ENCODE results near the gene ELL2. TPM values are rescaled to one million over a fixed set of nuclear protein-coding genes. Genes with fewer than 3 reads are reported as not detected.

The ELL2 gene
- total RNA-seq, 3 donors from 2014 or later: 95.7 to 211 (median 168) TPM

- Histone ChIP-seq H3K9me3 (no peaks in the 10 kb centered on the region), H3K4me3 (no peak overlapping the region), H3K4me1 (no peaks in the 10 kb centered on the region), H3K36me3 (no peaks in the 10 kb centered on the region), H3K27ac (no peak overlapping the region), H3K27me3 (no peaks in the 10 kb centered on the region)
- intact Hi-C loops (cut with DNase I; ENCODE audit: low total_unique reads): no loop called here
- TF ChIP-seq, protein P1, sequence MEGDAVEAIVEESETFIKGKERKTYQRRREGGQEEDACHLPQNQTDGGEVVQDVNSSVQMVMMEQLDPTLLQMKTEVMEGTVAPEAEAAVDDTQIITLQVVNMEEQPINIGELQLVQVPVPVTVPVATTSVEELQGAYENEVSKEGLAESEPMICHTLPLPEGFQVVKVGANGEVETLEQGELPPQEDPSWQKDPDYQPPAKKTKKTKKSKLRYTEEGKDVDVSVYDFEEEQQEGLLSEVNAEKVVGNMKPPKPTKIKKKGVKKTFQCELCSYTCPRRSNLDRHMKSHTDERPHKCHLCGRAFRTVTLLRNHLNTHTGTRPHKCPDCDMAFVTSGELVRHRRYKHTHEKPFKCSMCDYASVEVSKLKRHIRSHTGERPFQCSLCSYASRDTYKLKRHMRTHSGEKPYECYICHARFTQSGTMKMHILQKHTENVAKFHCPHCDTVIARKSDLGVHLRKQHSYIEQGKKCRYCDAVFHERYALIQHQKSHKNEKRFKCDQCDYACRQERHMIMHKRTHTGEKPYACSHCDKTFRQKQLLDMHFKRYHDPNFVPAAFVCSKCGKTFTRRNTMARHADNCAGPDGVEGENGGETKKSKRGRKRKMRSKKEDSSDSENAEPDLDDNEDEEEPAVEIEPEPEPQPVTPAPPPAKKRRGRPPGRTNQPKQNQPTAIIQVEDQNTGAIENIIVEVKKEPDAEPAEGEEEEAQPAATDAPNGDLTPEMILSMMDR (IDR thresholded peaks at IDR 0.05): no peak
- TF ChIP-seq POLR2A (IDR thresholded peaks at IDR 0.05) (no peak), POLR2AphosphoS5 (IDR thresholded peaks at IDR 0.05) (no peak)
- DNase-seq (ENCODE audit: low spot score in 2 of 2): no peak
Observed at GRCh38 chr5:95895771-95896170, 65.9 kb downstream of the ELL2 start.

DNA sequence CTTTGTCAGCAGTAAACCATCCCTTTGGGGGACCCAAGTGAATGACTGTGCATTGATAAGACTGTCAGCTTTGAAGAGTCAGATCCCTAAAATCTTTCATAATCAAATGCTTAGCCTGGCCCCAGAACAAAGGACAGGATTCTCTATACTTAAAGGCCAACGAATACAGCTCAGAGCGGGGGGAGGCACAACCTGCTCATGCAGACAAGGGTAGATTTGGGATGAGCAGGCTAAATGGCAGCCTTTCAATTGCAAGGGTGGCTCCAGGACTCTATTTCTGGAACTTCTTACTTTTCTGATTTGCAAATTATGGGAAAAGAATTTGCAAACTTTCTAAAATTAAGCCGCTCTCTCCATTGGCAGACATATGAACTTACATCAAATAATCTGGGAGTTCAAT is 66.4 kb downstream of the ELL2 start:
- no peak overlapping the region for H3K4me3 ChIP-seq
- no peak for TF ChIP-seq POLR2AphosphoS5 (IDR thresholded peaks at IDR 0.05)
- TF ChIP-seq POLR2A (IDR thresholded peaks at IDR 0.05): no peak
- TF ChIP-seq, protein P1 (IDR thresholded peaks at IDR 0.05): no peak
- H3K27me3 ChIP-seq: no peaks in the 10 kb centered on the region
- no peaks in the 10 kb centered on the region for H3K36me3 ChIP-seq
- H3K9me3 ChIP-seq: no peaks in the 10 kb centered on the region
- H3K4me1 ChIP-seq: no peaks in the 10 kb centered on the region
- no peak overlapping the region for H3K27ac ChIP-seq
- DNase-seq (ENCODE audit: low spot score in 2 of 2): no peak
- intact Hi-C loops (cut with DNase I; ENCODE audit: low total_unique reads): no loop called here

GRCh38 chr5:95892784-95893354 is 68.8 kb downstream of the ELL2 start:
- no peak for DNase-seq (ENCODE audit: low spot score in 2 of 2)
- H3K36me3 ChIP-seq: no peaks in the 10 kb centered on the region
- TF ChIP-seq POLR2AphosphoS5 (IDR thresholded peaks at IDR 0.05): no peak
- no peak for TF ChIP-seq POLR2A (IDR thresholded peaks at IDR 0.05)
- TF ChIP-seq, protein P1 (IDR thresholded peaks at IDR 0.05): peak in 1 of 3 donors; percentile 12
- H3K4me3 ChIP-seq: no peak overlapping the region
- no peaks in the 10 kb centered on the region for H3K27me3 ChIP-seq
- H3K27ac ChIP-seq: no peak overlapping the region
- intact Hi-C loops (cut with DNase I; ENCODE audit: low total_unique reads): no loop called here
- H3K9me3 ChIP-seq: no peaks in the 10 kb centered on the region
- no peaks in the 10 kb centered on the region for H3K4me1 ChIP-seq

- Histone ChIP-seq H3K36me3 (no peaks in the 10 kb centered on the region), H3K9me3 (no peaks in the 10 kb centered on the region), H3K4me1 (no peaks in the 10 kb centered on the region), H3K4me3 (no peak overlapping the region), H3K27ac (no peak overlapping the region), H3K27me3 (no peaks in the 10 kb centered on the region)
- no peak for DNase-seq (ENCODE audit: low spot score in 2 of 2)
- intact Hi-C loops (cut with DNase I; ENCODE audit: low total_unique reads): no loop called here
- TF ChIP-seq POLR2A (IDR thresholded peaks at IDR 0.05) (no peak), POLR2AphosphoS5 (IDR thresholded peaks at IDR 0.05) (no peak)
- TF ChIP-seq, protein P1 (IDR thresholded peaks at IDR 0.05): no peak
Observed at GRCh38 chr5:95891499-95891898, 70.2 kb downstream of the ELL2 start.

- no peak for DNase-seq (ENCODE audit: low spot score in 2 of 2)
- intact Hi-C loops (cut with DNase I; ENCODE audit: low total_unique reads): no loop called here
- no peaks in the 10 kb centered on the region for H3K36me3 ChIP-seq
- H3K4me3 ChIP-seq: no peak overlapping the region
- no peaks in the 10 kb centered on the region for H3K9me3 ChIP-seq
- no peaks in the 10 kb centered on the region for H3K4me1 ChIP-seq
- no peak overlapping the region for H3K27ac ChIP-seq
- H3K27me3 ChIP-seq: no peaks in the 10 kb centered on the region
- TF ChIP-seq POLR2AphosphoS5 (IDR thresholded peaks at IDR 0.05) (no peak), POLR2A (IDR thresholded peaks at IDR 0.05) (no peak)
- TF ChIP-seq, protein P1 (IDR thresholded peaks at IDR 0.05): no peak
Observed at GRCh38 chr5:95889076-95889475, 72.6 kb downstream of the ELL2 start.
